Dendritic cell treated with granulocyte-macrophage colony-stimulating factor and Interleukin-4, amounts not matched to agents 40 ng/mL and 50 ng/mL, for 4 days (primary cell): Measurements from ENCODE around the gene PILRB.
"Not testable (repeated sequence)": the region's sequence is repeated elsewhere in the genome, so short reads cannot be mapped to it uniquely, and the experiment has no call there.

Experiments
- H3K27ac Mint-ChIP-seq: one replicate; pipeline ENCODE4 v1.8.0; 2022; ENCODE audit warnings: mild to moderate bottlenecking, mixed read lengths
- H3K27me3 Mint-ChIP-seq: one replicate; pipeline ENCODE4 v1.8.0; 2022; ENCODE audit warnings: mild to moderate bottlenecking, mixed read lengths
- H3K36me3 Mint-ChIP-seq: one replicate; pipeline ENCODE4 v1.8.0; 2022; ENCODE audit warnings: low read depth, mixed read lengths
- H3K4me1 Mint-ChIP-seq: one replicate; pipeline ENCODE4 v1.8.0; 2022; ENCODE audit warnings: low read depth, mixed read lengths
- H3K4me3 Mint-ChIP-seq: one replicate; pipeline ENCODE4 v1.8.0; 2022; ENCODE audit warnings: mild to moderate bottlenecking, moderate library complexity, mixed read lengths
- H3K9me3 Mint-ChIP-seq: one replicate; pipeline ENCODE4 v1.8.0; 2022; ENCODE audit warnings: mixed read lengths
- intact Hi-C: fragments of 100-400 bp; cut with micrococcal nuclease; formaldehyde crosslinking; loops from one replicate; pipeline ENCODE4 v1.15.0; 2022

The PILRB gene

GRCh38 chr7:100373870-100374598 is 16.1 kb downstream of the PILRB start:
- Mint-ChIP-seq H3K4me1 (peaks cover 90% of the 10 kb centered on the region), H3K36me3 (peaks cover 55% of the 10 kb centered on the region), H3K4me3 (peak overlapping the region; percentile 87), H3K27ac (peak overlapping the region; percentile 88)
- H3K9me3 Mint-ChIP-seq, intact Hi-C loops, H3K27me3 Mint-ChIP-seq: not testable (repeated sequence)

- peaks cover 87% of the 10 kb centered on the region for H3K4me1 Mint-ChIP-seq
- H3K27me3 Mint-ChIP-seq, result no peaks in the 10 kb centered on the region
- H3K4me3 Mint-ChIP-seq, result peak overlapping the region; percentile 87
- peak overlapping the region; percentile 88 for H3K27ac Mint-ChIP-seq
- intact Hi-C loops, result no loop called here
- H3K9me3 Mint-ChIP-seq, result no peaks in the 10 kb centered on the region
- H3K36me3 Mint-ChIP-seq, result peaks cover 55% of the 10 kb centered on the region
These were observed 16.7 kb downstream of the PILRB start for GRCh38 chr7:100374601-100375000.

GRCh38 chr7:100376066-100376465 is 18.1 kb downstream of the PILRB start:
- Mint-ChIP-seq H3K27ac (peak overlapping the region; percentile 88), H3K36me3 (peaks cover 58% of the 10 kb centered on the region), H3K4me3 (peak overlapping the region; percentile 87), H3K27me3 (no peaks in the 10 kb centered on the region), H3K9me3 (no peaks in the 10 kb centered on the region), H3K4me1 (peaks cover 84% of the 10 kb centered on the region)
- intact Hi-C loops, result no loop called here

DNA sequence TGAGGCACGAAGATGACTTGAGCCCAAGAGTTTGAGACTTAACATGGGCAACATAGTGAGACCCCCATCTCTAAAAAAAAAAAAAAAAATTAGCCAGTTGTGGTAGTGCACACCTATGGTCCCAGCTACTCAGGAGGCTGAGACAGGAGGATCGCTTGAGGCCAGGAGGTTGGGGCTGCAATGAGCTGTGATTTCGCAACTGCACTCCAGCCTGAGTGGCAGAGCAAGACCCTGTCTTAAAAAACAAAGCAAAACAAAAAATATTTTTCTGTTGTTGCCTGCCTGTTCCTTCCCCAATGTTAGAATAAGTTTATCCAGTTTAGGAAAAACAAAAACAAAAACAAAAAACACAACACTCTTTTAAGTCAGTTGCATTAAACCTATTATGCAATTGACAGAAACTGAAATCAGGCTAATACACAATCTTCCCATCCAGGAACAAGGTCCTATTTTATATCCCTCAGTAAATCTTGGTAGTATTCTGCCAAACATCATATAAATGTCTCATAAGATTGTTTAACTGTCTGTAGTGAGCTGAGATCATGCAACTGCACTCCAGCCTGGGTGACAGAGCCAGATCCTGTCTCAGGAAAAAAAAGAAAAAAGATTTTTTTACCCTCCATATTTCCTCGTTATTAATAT is 20.3 kb downstream of the PILRB start:
- H3K4me1 Mint-ChIP-seq, result peaks cover 77% of the 10 kb centered on the region
- no peaks in the 10 kb centered on the region for H3K9me3 Mint-ChIP-seq
- H3K27ac Mint-ChIP-seq, result peak overlapping the region; percentile 90
- H3K4me3 Mint-ChIP-seq, result peak overlapping the region; percentile 60
- no peaks in the 10 kb centered on the region for H3K27me3 Mint-ChIP-seq
- peaks cover 80% of the 10 kb centered on the region for H3K36me3 Mint-ChIP-seq
- intact Hi-C loops, result no loop called here

- Mint-ChIP-seq H3K27me3 (no peaks in the 10 kb centered on the region), H3K9me3 (no peaks in the 10 kb centered on the region), H3K36me3 (peaks cover 79% of the 10 kb centered on the region), H3K4me3 (peak overlapping the region; percentile 41), H3K27ac (peak overlapping the region; percentile 90), H3K4me1 (peaks cover 78% of the 10 kb centered on the region)
- intact Hi-C loops, result loop anchor here (1.0 kb wide), 1 partner anchor 11 kb away; no protein-coding TSS in a partner anchor
These were observed 22.3 kb downstream of the PILRB start for GRCh38 chr7:100380196-100380595.

GRCh38 chr7:100381531-100382233 is 23.8 kb downstream of the PILRB start:
- not testable (repeated sequence) for H3K4me3 Mint-ChIP-seq, H3K27me3 Mint-ChIP-seq, H3K9me3 Mint-ChIP-seq
- intact Hi-C loops, result loop anchor here (1.0 kb wide), 1 partner anchor 13 kb away; no protein-coding TSS in a partner anchor
- H3K36me3 Mint-ChIP-seq, result peaks cover 71% of the 10 kb centered on the region
- peaks cover 64% of the 10 kb centered on the region for H3K4me1 Mint-ChIP-seq
- peak overlapping the region; percentile 90 for H3K27ac Mint-ChIP-seq

DNA sequence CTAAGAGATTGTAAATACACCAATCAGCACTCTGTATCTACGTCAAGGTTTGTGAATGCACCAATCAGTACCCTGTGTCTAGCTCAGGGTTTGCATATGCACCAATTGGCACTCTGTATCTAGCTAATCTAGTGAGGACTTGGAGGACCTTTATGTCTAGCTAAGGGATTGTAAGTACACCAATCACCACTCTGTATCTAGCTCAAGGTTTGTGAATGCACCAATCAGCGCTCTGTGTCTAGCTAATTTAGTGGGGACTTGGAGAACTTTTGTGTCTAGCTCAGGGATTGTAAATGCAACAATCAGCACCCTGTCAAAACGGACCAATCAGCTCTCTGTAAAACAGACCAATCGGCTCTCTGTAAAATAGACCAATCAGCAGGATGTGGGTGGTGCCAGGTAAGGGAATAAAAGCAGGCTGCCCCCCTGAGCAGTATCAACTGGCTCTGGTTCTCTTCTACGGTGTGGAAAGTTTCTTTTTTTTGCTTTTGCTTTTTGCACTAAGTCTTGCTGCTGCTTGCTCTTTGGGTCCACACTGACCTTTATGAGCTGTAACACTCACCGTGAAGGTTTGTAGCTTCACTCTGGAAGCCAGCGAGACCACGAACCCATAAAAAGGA is 24.4 kb downstream of the PILRB start:
- not testable (repeated sequence) for H3K27me3 Mint-ChIP-seq, H3K9me3 Mint-ChIP-seq
- Mint-ChIP-seq H3K36me3 (peaks cover 66% of the 10 kb centered on the region), H3K4me3 (peak overlapping the region; percentile 71), H3K27ac (peak overlapping the region; percentile 90), H3K4me1 (peaks cover 66% of the 10 kb centered on the region)
- intact Hi-C loops, result loop anchor here (1.0 kb wide), 1 partner anchor 12 kb away; no protein-coding TSS in a partner anchor

DNA sequence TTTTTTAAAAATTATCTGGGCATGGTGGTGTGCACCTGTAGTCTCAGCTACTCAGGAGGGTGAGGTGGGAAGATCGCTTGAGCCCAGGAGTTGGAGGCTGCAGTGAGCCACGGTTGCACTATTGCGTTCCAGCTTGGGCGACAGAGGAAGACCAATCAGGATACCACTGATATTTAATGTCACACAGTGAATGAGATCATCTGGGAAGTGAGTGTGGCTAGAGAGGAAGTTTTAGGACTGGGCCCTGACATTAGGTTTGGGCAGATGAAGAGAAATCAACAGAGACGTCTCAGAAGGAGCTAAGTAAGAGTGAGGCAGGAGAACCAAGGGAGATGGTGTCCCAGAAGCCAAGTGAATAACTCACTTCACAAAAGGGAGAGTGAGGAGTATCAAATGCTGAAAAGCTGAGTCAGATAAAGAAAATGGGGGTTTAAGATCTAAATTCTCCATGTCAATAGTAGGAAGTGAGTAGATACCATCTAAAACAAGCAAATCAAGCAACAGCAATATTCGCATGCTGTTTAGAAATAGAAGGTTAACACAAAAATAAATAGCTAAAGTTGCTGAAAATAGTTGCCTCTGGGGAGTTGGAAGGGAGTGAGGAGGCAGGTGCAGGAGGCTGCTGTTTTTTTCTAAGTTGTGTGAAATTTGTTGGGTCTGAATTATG is 26.8 kb downstream of the PILRB start:
- Mint-ChIP-seq H3K9me3 (no peaks in the 10 kb centered on the region), H3K4me1 (peaks cover 60% of the 10 kb centered on the region), H3K4me3 (peak overlapping the region; percentile 21), H3K36me3 (peaks cover 58% of the 10 kb centered on the region), H3K27ac (peak overlapping the region; percentile 90), H3K27me3 (no peaks in the 10 kb centered on the region)
- intact Hi-C loops, result no loop called here

DNA sequence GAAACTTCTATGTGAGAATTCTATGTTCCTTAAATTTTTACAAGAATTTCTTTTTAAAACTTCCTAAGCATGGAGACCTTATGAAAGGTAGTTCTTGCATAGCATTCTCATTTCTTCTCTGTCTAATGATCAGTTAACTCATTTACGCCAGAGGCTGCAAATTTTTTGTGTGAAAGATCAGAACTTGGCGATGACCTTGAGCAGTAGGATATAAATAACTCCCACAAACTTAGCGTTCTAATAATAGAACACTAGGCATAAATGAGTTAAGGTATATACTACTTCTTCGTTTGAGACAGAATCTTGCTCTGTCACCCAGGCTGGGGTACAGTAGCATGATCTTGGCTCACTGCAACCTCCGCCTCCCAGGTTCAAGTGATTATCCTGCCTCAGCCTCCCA is 29.0 kb downstream of the PILRB start:
- Mint-ChIP-seq H3K4me3 (no peak overlapping the region), H3K36me3 (peaks cover 68% of the 10 kb centered on the region), H3K4me1 (peaks cover 69% of the 10 kb centered on the region), H3K9me3 (no peaks in the 10 kb centered on the region), H3K27ac (peak overlapping the region; percentile 27), H3K27me3 (no peaks in the 10 kb centered on the region)
- intact Hi-C loops, result no loop called here

- no peak overlapping the region for H3K4me3 Mint-ChIP-seq
- peaks cover 69% of the 10 kb centered on the region for H3K4me1 Mint-ChIP-seq
- H3K9me3 Mint-ChIP-seq, result no peaks in the 10 kb centered on the region
- peak overlapping the region; percentile 27 for H3K27ac Mint-ChIP-seq
- H3K36me3 Mint-ChIP-seq, result peaks cover 68% of the 10 kb centered on the region
- H3K27me3 Mint-ChIP-seq, result no peaks in the 10 kb centered on the region
- intact Hi-C loops, result no loop called here
These were observed 29.8 kb downstream of the PILRB start for GRCh38 chr7:100387695-100388094.

DNA sequence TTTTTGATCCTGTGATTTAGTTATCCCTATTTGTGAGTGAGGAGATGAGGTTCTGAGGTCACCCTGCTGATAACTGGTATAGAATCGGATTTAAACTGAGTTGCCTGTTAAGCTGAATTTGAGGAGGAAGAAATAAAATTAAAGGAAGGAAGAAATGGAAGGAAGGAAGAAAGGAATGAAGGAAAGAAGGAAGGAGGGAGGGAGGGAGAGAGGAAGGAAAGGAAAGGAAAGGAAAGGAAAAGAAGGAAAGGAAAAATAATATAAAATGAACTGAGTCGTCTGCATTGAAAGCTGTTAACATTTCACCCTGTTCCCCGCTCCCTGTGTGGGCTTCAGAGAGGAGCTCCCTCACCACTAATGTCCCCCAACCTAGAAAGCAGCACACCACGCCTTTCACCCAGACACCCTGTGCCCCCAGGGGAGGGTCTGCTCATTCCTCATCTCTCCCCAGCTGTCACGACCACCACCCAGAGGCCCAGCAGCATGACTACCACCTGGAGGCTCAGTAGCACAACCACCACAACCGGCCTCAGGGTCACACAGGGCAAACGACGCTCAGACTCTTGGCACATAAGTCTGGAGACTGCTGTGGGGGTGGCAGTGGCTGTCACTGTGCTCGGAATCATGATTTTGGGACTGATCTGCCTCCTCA is 31.6 kb downstream of the PILRB start:
- no peak overlapping the region for H3K4me3 Mint-ChIP-seq
- peaks cover 64% of the 10 kb centered on the region for H3K4me1 Mint-ChIP-seq
- H3K27ac Mint-ChIP-seq, result peak overlapping the region; percentile 58
- H3K27me3 Mint-ChIP-seq, result no peaks in the 10 kb centered on the region
- peaks cover 66% of the 10 kb centered on the region for H3K36me3 Mint-ChIP-seq
- no peaks in the 10 kb centered on the region for H3K9me3 Mint-ChIP-seq
- intact Hi-C loops, result no loop called here

- intact Hi-C loops, result no loop called here
- H3K36me3 Mint-ChIP-seq, result peaks cover 65% of the 10 kb centered on the region
- H3K9me3 Mint-ChIP-seq, result no peaks in the 10 kb centered on the region
- H3K27ac Mint-ChIP-seq, result peak overlapping the region; percentile 58
- H3K4me1 Mint-ChIP-seq, result peaks cover 63% of the 10 kb centered on the region
- H3K4me3 Mint-ChIP-seq, result no peak overlapping the region
- no peaks in the 10 kb centered on the region for H3K27me3 Mint-ChIP-seq
These were observed 32.5 kb downstream of the PILRB start for GRCh38 chr7:100390286-100391009.
